Measurements from ENCODE around the gene SPATA13.

The SPATA13 gene

GRCh38 chr13:24250376-24251057 is 90.0 kb downstream of the SPATA13 start:
- no peak for DNase-seq (ENCODE audit: low read depth in 2 of 2, low spot score in 1 of 2)

- DNase-seq (ENCODE audit: low read depth in 2 of 2, low spot score in 1 of 2) = peak in 1 of 2 donors; percentile 66
Measured at GRCh38 chr13:24251525-24251924, 91.0 kb downstream of the SPATA13 start.

GRCh38 chr13:24252136-24252535 is 91.6 kb downstream of the SPATA13 start:
- no peak for DNase-seq (ENCODE audit: low read depth in 2 of 2, low spot score in 1 of 2)

DNA sequence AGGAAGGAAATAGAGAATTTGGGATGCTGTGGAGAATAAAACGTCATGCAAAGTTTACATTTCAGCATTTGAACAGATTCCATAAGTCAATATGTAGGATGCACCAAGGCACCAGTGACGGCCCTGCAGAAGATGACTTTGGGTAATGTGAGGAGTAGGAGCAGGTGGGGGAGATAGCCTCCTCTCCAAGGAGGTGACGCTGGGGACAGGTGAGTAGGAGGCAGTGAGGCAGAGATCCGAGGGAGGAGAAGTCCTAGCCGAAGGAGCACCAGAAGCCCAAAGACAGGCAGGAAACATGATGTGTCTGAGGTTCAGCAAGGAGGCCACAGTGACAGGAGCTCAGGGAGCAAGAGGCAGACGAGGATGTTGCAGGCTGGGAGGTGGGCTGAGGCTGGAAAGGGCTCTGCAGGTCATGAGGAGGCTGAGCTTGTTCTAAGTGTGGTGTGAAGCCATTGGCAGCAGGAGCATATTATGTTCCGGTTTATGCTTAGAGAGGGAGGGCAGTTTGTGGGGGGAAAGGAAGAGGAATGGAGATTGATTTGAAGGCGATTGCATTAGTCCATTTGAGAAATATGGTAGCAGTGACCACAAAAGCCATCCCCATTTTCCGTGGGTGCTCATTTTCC is 93.1 kb downstream of the SPATA13 start:
- no peak for DNase-seq (ENCODE audit: low read depth in 2 of 2, low spot score in 1 of 2)

GRCh38 chr13:24254146-24254841 is 93.8 kb downstream of the SPATA13 start:
- no peak for DNase-seq (ENCODE audit: low read depth in 2 of 2, low spot score in 1 of 2)

GRCh38 chr13:24257497-24257896 is 97.0 kb downstream of the SPATA13 start:
- no peak for DNase-seq (ENCODE audit: low read depth in 2 of 2, low spot score in 1 of 2)

- no peak for DNase-seq (ENCODE audit: low read depth in 2 of 2, low spot score in 1 of 2)
Measured at GRCh38 chr13:24261566-24261965, 101.0 kb downstream of the SPATA13 start.

DNA sequence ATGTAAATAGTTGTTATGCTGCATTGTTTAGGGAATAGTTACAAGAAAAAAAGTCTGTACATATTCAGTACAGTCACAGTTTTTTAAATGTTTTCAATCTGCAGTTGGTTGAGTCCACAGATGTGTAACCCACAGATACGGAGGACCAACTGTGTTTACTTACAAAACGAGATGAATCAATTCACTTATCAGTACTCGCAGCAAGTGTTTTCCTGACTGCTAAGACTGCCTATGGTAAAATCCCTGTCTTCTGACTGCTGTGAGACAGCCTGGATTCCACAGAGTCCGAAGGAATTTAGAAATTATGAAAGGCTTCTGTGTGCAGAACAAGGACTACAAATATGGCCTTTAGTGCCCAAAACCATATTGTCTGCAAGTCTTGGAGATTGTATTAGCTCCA is 103.1 kb downstream of the SPATA13 start:
- DNase-seq (ENCODE audit: low read depth in 2 of 2, low spot score in 1 of 2) = no peak

- peak; percentile 51 to 60 for DNase-seq (ENCODE audit: low read depth in 2 of 2, low spot score in 1 of 2)
Measured at GRCh38 chr13:24264976-24265375, 104.5 kb downstream of the SPATA13 start.

DNA sequence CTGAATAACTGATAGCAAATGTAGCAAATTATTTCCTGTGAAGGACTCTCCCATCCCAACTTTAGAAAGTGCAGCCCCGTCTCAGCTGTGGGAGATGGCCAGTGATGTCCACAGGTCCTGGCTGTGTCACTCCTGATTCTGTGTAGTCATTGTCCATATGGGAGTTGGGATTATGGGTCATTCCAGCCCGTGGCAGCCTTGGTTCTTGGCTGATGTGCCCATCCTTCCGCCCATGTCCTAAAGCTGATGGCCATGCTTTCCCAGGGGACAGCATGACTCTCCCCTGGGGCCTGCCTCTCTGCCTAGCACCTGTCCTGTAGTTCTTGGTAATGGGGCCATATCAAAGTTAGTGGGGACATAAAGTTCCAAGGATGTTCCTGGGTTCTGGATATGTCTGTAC is 104.9 kb downstream of the SPATA13 start:
- DNase-seq (ENCODE audit: low read depth in 2 of 2, low spot score in 1 of 2) = no peak

DNA sequence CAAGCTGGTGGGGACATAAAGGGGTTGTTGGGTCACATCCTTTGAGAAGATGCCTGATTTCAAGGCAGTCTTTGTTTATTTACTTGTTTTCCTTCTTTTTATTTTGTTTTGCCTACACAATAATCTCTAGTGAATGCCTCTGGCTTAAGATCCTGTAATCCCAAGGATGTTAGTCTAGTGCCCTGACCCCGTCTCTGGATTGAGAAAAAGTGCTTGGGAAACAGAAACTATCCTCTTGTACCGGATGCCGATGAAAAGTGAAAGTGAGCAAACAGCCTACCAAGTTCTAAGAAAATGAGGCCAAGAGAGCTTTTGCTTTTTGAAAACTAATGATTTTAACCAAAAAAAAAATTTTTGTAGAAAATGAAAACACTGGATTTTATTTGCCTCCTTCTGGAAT is 106.8 kb downstream of the SPATA13 start:
- no peak for DNase-seq (ENCODE audit: low read depth in 2 of 2, low spot score in 1 of 2)

- no peak for DNase-seq (ENCODE audit: low read depth in 2 of 2, low spot score in 1 of 2)
Measured at GRCh38 chr13:24267801-24268200, 107.3 kb downstream of the SPATA13 start.

DNA sequence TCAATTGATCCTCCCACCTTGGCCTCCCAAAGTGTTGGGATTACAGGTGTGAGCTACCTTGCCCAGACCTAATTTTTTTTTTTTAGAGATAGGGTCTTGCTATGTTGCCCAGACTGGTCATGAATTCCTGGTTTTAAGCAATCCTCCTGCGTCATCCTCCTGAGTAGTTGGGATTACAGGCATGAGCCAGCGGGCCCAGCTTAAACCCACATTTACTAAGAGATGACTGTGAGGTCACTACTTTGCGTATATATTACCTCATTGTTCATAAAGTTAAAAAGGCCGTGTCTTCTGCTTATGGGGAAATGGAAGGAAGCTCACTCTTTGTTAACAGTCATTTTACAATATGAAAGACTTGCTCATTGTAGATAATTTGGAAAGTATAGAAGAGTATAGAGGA is 109.3 kb downstream of the SPATA13 start:
- no peak for DNase-seq (ENCODE audit: low read depth in 2 of 2, low spot score in 1 of 2)

DNA sequence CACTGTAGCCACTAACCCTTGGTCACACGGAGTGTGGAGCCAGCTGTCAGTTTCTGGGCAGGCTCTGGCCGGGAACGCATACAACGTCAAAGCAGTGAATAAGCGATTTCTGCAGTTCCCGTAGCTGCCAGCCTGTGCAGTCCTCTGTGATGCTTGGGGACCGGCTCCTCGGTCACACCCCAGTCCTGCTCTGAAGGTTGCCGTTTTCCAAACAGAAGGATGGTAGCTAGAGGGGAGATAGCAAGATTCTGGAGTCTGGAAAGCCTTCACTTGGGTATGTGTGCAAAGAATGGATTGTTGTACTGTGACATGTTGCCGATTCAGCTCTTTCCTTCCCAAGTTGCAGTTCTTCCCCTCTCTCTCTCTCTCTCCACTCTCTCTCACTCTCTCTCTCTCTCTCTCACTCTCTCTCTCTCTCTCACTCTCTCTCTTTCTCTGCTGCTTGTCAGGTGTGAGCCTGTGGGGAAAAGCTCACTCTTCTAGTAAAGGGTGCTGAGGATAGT is 110.2 kb downstream of the SPATA13 start:
- no peak for DNase-seq (ENCODE audit: low read depth in 2 of 2, low spot score in 1 of 2)

- DNase-seq (ENCODE audit: low read depth in 2 of 2, low spot score in 1 of 2) = no peak
Measured at GRCh38 chr13:24271231-24271600, 110.7 kb downstream of the SPATA13 start.

DNA sequence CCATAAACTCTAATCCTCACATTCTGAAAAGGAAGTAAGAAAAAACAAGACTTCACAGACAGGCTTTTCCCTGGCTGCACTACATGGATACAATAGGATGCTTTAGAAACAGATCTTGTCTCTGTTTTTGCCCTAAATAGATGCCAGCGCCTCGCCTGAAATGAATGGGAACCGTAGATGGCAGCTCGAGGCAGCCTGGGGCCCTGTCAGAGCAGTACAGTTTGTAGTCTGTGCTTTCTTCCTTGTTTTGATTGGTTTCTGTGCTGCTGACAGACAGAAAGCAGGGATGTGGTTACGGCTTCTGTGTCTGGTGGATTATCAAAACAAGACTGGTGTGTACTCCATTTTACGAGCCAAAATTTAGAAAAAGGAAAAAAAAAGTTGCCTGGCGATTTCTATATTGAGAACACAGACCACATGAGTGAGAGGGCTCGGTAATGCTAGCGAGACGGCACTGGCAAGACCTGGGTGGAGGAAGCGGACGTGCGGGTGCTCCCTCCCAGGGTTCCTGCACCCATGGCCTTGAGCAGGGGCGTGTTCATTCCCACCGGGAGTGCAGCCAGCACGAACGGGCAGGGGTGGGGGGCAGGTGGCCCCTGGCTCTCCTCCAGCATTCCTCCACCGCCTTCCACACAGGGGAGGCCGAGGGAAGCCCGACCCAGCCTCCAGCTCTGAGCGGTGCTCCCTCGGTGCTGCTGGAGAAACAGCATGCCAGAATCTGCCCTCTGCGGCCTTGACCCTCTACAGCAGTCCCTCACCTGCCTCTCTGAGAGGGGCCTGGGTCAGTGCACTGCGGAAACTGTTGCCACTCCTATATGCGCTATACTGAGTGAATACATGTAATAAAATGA is 111.3 kb downstream of the SPATA13 start:
- no peak for DNase-seq (ENCODE audit: low read depth in 2 of 2, low spot score in 1 of 2)

DNA sequence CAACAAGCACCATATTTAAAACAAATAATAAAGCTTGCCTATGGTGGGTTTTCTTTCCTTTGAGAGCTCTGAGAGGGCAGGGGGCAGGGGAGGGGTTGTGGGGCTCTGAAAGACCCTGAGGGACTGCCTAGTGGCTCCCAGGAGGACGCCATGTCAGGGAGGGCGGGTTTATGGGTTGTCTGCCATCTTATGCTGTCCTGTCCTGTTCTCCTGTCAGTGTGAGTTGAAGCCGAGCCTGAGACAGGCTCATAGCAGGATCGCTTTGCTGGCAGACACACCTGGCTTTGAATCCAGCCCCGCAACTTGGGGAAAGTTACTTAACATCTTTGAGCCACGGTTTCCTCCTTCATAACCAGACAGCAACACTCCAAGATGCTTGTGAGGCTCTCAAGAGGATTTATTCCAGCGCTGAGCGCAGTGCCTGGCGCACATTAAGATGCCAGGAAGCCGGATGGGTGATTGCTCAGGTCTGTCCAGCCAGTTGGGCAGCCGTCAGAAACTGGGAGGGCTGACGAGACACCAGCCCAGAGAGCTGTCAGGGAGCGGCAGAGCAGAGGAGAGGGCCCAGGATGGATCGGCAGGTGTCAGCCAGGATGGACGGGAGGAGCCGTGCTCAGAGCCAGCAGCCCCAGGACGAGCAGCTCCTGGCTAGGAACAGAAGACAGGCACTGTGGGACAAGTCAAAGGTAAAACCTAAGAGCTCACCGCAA is 112.1 kb downstream of the SPATA13 start:
- DNase-seq (ENCODE audit: low read depth in 2 of 2, low spot score in 1 of 2) = no peak

- no peak for DNase-seq (ENCODE audit: low read depth in 2 of 2, low spot score in 1 of 2)
Measured at GRCh38 chr13:24273926-24274325, 113.4 kb downstream of the SPATA13 start.

DNA sequence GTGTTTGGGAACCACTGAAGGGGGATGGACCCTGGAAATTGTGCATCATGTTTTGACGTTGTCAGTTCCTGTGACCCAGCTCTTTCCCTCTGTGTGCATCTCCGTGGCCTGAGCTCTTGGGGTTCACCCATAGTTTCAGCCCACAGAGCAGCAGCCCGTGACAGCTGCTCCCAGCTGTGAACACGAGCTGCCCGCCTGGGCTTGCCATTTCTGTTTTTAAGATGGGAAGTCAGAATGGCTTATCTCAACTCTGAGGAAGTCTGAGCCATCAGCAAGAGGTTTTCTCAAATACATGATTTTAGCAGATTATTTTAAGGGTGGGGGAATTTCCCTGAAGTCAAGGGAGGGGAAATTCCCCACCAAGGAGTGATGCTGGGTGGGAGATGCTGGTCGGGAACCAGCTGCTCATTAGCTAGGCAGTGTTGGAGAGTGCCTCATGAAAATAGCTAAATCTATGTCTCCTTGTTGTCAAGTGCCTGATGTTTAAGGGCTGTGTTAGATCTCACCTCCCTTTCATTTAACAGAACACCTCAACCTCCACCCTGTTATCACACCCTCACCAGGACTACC is 114.0 kb downstream of the SPATA13 start:
- peak; percentile 47 to 50 for DNase-seq (ENCODE audit: low read depth in 2 of 2, low spot score in 1 of 2)

- DNase-seq (ENCODE audit: low read depth in 2 of 2, low spot score in 1 of 2) = no peak
Measured at GRCh38 chr13:24275041-24275440, 114.5 kb downstream of the SPATA13 start.
